Astrocyte (in vitro differentiated cells and primary cell): ENCODE data around the gene C15orf39. TPM values are rescaled to one million over a fixed set of nuclear protein-coding genes. Genes with fewer than 3 reads are reported as not detected.

Source experiments
- DNase-seq: peaks from one replicate; pipeline ENCODE4 v3.0.0-alpha.2; 2010; ENCODE audit warnings: low read depth
- FAIRE-seq: peaks from 2 replicates; lab custom pipeline; 2011; peaks lifted over from hg19 to GRCh38; lab: Jason Lieb, UNC
- H2AFZ ChIP-seq: 2 replicates; pipeline ENCODE4 v1.6.0; 2012; ENCODE audit warnings: low read depth, low read length, inconsistent platforms
- H3K27ac ChIP-seq: 2 replicates; pipeline ENCODE4 v1.5.1; 2011; ENCODE audit warnings: low read depth, low read length, inconsistent platforms
- H3K27me3 ChIP-seq: 2 replicates; pipeline ENCODE4 v1.6.0; 2011; ENCODE audit warnings: low read length, inconsistent platforms; ENCODE audit not compliant: insufficient read depth
- H3K36me3 ChIP-seq: 2 replicates; pipeline ENCODE4 v1.5.1; 2011; ENCODE audit warnings: low read length, inconsistent platforms; ENCODE audit not compliant: insufficient read depth
- H3K4me1 ChIP-seq: 2 replicates; pipeline ENCODE4 v1.5.1; 2011; ENCODE audit warnings: low read length, inconsistent platforms; ENCODE audit not compliant: insufficient read depth
- H3K4me2 ChIP-seq: 2 replicates; pipeline ENCODE4 v1.6.0; 2012; ENCODE audit warnings: low read length, inconsistent platforms
- H3K4me3 ChIP-seq: 2 replicates; pipeline ENCODE4 v1.5.1; 2011; ENCODE audit warnings: low read depth, mild to moderate bottlenecking, low read length, inconsistent platforms; ENCODE audit not compliant: insufficient read depth
- H3K79me2 ChIP-seq: 2 replicates; pipeline ENCODE4 v1.6.0; 2012; ENCODE audit warnings: mild to moderate bottlenecking, low read length, inconsistent platforms; ENCODE audit not compliant: insufficient read depth
- H3K9ac ChIP-seq: 2 replicates; pipeline ENCODE4 v1.6.0; 2012; ENCODE audit warnings: mild to moderate bottlenecking, low read length, inconsistent platforms
- H3K9me3 ChIP-seq: 2 replicates; pipeline ENCODE4 v1.5.1; 2012; ENCODE audit warnings: low read depth, mild to moderate bottlenecking, low read length, inconsistent platforms; ENCODE audit not compliant: insufficient read depth
- H4K20me1 ChIP-seq: 2 replicates; pipeline ENCODE4 v1.6.0; 2012; ENCODE audit warnings: low read length, inconsistent platforms; ENCODE audit not compliant: insufficient read depth
- H3K27ac Mint-ChIP-seq: one replicate; pipeline ENCODE4 v1.8.0; 2021; ENCODE audit warnings: mild to moderate bottlenecking, mixed read lengths; ENCODE audit not compliant: unreplicated experiment
- H3K27me3 Mint-ChIP-seq: one replicate; pipeline ENCODE4 v1.8.0; 2021; ENCODE audit warnings: low read depth, mixed read lengths; ENCODE audit not compliant: unreplicated experiment
- H3K36me3 Mint-ChIP-seq: one replicate; pipeline ENCODE4 v1.8.0; 2021; ENCODE audit warnings: low read depth, mixed read lengths; ENCODE audit not compliant: unreplicated experiment
- H3K4me1 Mint-ChIP-seq: one replicate; pipeline ENCODE4 v1.8.0; 2021; ENCODE audit warnings: low read depth, mixed read lengths; ENCODE audit not compliant: unreplicated experiment
- H3K4me3 Mint-ChIP-seq: one replicate; pipeline ENCODE4 v1.8.0; 2021; ENCODE audit warnings: mild to moderate bottlenecking, moderate library complexity, mixed read lengths; ENCODE audit not compliant: unreplicated experiment
- H3K9me3 Mint-ChIP-seq: one replicate; pipeline ENCODE4 v1.8.0; 2021; ENCODE audit warnings: mild to moderate bottlenecking, mixed read lengths; ENCODE audit not compliant: unreplicated experiment
- EZH2 ChIP-seq: IDR thresholded peaks from 2 replicates; pipeline ENCODE4 v1.6.1; 2012; ENCODE audit warnings: mild to moderate bottlenecking, low read length, inconsistent platforms; ENCODE audit not compliant: insufficient read depth
- total RNA-seq: library from RNA; stranded (reverse); gene quantifications from 2 replicates; pipeline ENCODE4 v1.2.1, GENCODE V29; 2021
- TF ChIP-seq, protein P1 (sequence below): IDR thresholded peaks from 2 replicates; pipeline ENCODE4 v1.5.1; 2011; ENCODE audit warnings: low read depth, mild to moderate bottlenecking, inconsistent platforms, low read length, moderate library complexity; ENCODE audit not compliant: insufficient read depth

The C15orf39 gene
- total RNA-seq, 1 donor from 2014 or later, result 21.8 TPM

- no peaks in the 10 kb centered on the region for H3K27me3 ChIP-seq
- no peak overlapping the region for H3K27ac ChIP-seq
- Mint-ChIP-seq H3K4me3 (no peak overlapping the region), H3K27me3 (peaks cover under 1% of the 10 kb centered on the region), H3K27ac (peak overlapping the region; percentile 22), H3K4me1 (peaks cover 47% of the 10 kb centered on the region), H3K36me3 (peaks cover 2% of the 10 kb centered on the region), H3K9me3 (peaks cover 16% of the 10 kb centered on the region)
- peaks cover 30% of the 10 kb centered on the region for H3K4me1 ChIP-seq
- H3K4me2 ChIP-seq, result peak overlapping the region; percentile 27
- H4K20me1 ChIP-seq, result no peaks in the 10 kb centered on the region
- H3K9me3 ChIP-seq, result no peaks in the 10 kb centered on the region
- no peak overlapping the region for H3K4me3 ChIP-seq
- no peak overlapping the region for H2AFZ ChIP-seq
- H3K36me3 ChIP-seq, result no peaks in the 10 kb centered on the region
- DNase-seq, result peak; percentile 89
- FAIRE-seq, result peak; percentile 74
- H3K9ac ChIP-seq, result no peak overlapping the region
- no peaks in the 10 kb centered on the region for H3K79me2 ChIP-seq
- TF ChIP-seq EZH2, result no peak
- TF ChIP-seq, protein P1, sequence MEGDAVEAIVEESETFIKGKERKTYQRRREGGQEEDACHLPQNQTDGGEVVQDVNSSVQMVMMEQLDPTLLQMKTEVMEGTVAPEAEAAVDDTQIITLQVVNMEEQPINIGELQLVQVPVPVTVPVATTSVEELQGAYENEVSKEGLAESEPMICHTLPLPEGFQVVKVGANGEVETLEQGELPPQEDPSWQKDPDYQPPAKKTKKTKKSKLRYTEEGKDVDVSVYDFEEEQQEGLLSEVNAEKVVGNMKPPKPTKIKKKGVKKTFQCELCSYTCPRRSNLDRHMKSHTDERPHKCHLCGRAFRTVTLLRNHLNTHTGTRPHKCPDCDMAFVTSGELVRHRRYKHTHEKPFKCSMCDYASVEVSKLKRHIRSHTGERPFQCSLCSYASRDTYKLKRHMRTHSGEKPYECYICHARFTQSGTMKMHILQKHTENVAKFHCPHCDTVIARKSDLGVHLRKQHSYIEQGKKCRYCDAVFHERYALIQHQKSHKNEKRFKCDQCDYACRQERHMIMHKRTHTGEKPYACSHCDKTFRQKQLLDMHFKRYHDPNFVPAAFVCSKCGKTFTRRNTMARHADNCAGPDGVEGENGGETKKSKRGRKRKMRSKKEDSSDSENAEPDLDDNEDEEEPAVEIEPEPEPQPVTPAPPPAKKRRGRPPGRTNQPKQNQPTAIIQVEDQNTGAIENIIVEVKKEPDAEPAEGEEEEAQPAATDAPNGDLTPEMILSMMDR, result no peak
Observed at GRCh38 chr15:75171408-75171807, 30.3 kb upstream of the C15orf39 start.

DNA sequence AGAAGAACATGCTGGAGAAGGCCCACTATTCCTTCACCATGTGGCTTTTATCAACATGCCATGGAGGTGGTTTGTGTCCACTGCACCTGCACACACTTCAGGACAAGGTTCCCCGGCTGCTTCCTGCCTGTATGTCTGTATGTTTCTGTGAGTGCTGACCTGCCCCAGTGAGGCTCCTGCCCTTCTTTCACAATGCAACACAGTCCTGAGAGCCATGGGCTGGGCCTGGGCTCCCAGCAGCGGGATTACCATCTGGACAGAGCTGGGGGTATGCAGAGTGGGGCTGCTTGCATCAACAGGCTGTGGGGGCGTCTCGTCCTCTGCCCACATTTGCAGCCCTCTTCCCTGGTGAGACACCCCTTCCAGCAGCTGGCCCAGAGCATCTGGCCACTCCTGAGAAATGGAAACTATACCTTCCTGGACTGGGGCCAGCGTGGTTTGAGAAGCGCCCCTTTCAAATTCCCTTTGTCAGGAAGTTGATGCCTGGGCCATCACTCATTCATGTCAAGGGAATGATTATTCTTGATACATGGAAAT lies 29.3 kb upstream of the C15orf39 start:
- peaks cover 2% of the 10 kb centered on the region for H3K36me3 Mint-ChIP-seq
- FAIRE-seq (no peak), DNase-seq (no peak)
- H3K27me3 Mint-ChIP-seq, result peaks cover 10% of the 10 kb centered on the region
- Histone ChIP-seq H3K79me2 (no peaks in the 10 kb centered on the region), H2AFZ (no peak overlapping the region), H3K27ac (no peak overlapping the region), H3K9me3 (no peaks in the 10 kb centered on the region), H3K4me2 (peak overlapping the region; percentile 27), H3K4me3 (no peak overlapping the region), H3K36me3 (no peaks in the 10 kb centered on the region), H4K20me1 (no peaks in the 10 kb centered on the region), H3K4me1 (peaks cover 30% of the 10 kb centered on the region), H3K9ac (no peak overlapping the region), H3K27me3 (no peaks in the 10 kb centered on the region)
- TF ChIP-seq EZH2, result no peak
- TF ChIP-seq, protein P1, result no peak
- peaks cover 13% of the 10 kb centered on the region for H3K9me3 Mint-ChIP-seq
- no peak overlapping the region for H3K4me3 Mint-ChIP-seq
- peak overlapping the region; percentile 27 for H3K27ac Mint-ChIP-seq
- H3K4me1 Mint-ChIP-seq, result peaks cover 38% of the 10 kb centered on the region

- Mint-ChIP-seq H3K27ac (no peak overlapping the region), H3K4me1 (peaks cover 36% of the 10 kb centered on the region), H3K36me3 (peaks cover 2% of the 10 kb centered on the region), H3K27me3 (peaks cover 21% of the 10 kb centered on the region), H3K4me3 (no peak overlapping the region), H3K9me3 (peaks cover 10% of the 10 kb centered on the region)
- FAIRE-seq (no peak), DNase-seq (no peak)
- H3K36me3 ChIP-seq, result no peaks in the 10 kb centered on the region
- no peak overlapping the region for H3K9ac ChIP-seq
- no peak overlapping the region for H3K27ac ChIP-seq
- no peak overlapping the region for H3K4me2 ChIP-seq
- H3K4me3 ChIP-seq, result no peak overlapping the region
- no peaks in the 10 kb centered on the region for H3K79me2 ChIP-seq
- no peak overlapping the region for H2AFZ ChIP-seq
- peaks cover 42% of the 10 kb centered on the region for H3K4me1 ChIP-seq
- H3K27me3 ChIP-seq, result peaks cover 8% of the 10 kb centered on the region
- H3K9me3 ChIP-seq, result no peaks in the 10 kb centered on the region
- TF ChIP-seq EZH2, result no peak
- TF ChIP-seq, protein P1, result no peak
- no peaks in the 10 kb centered on the region for H4K20me1 ChIP-seq
Observed at GRCh38 chr15:75174102-75174501, 27.6 kb upstream of the C15orf39 start.
